NCI-H510A treated with DMSO at 0.1 percent for 48 hours (cell line): ENCODE data around the gene SPACA1.
A peak's percentile ranks its signal among the peaks of the same experiment; 100 is the strongest.

Experiments
- DNase-seq: peaks from one replicate; lab custom pipeline; 2025; lab: John Stamatoyannopoulos, UW

SPACA1 gene

GRCh38 chr6:88105741-88106340, 58.2 kb downstream of the SPACA1 start:
- DNase-seq, result peak; percentile 3

- no peak for DNase-seq
These were observed 59.6 kb downstream of the SPACA1 start for GRCh38 chr6:88107241-88107640.

- no peak for DNase-seq
These were observed 64.3 kb downstream of the SPACA1 start for GRCh38 chr6:88111991-88112390.

- no peak for DNase-seq
These were observed 67.2 kb downstream of the SPACA1 start for GRCh38 chr6:88114838-88115237.

GRCh38 chr6:88115307-88115706, 67.7 kb downstream of the SPACA1 start:
- no peak for DNase-seq

GRCh38 chr6:88116276-88116675, 68.6 kb downstream of the SPACA1 start:
- no peak for DNase-seq
